ENCODE results near the gene CEP162.
"Not testable (repeated sequence)": the region's sequence is repeated elsewhere in the genome, so short reads cannot be mapped to it uniquely, and the experiment has no call there.

Gene CEP162

GRCh38 chr6:84224251-84224650 lies 3.2 kb downstream of the CEP162 start:
- no peak overlapping the region for H3K27ac ChIP-seq (ENCODE audit: low read length)
- H3K4me1 ChIP-seq (ENCODE audit: insufficient read depth, low read length), result peaks cover 4% of the 10 kb centered on the region; the same call in 1 of the 2 replicates
- H3K9me3 ChIP-seq (ENCODE audit: insufficient read depth, low read depth, low read length), result no peaks in the 10 kb centered on the region
- H3K4me3 ChIP-seq (ENCODE audit: low read length), result no peak overlapping the region
- H3K36me3 ChIP-seq (ENCODE audit: insufficient read depth, low read depth, low read length), result 0 out of 2 replicates have a peak, but pooled peaks cover 6% of the 10 kb centered on the region
- no peak overlapping the region for H3K9ac ChIP-seq (ENCODE audit: low read depth, low read length)
- H3K27me3 ChIP-seq (ENCODE audit: insufficient read depth, low read length), result peaks cover 9% of the 10 kb centered on the region

DNA sequence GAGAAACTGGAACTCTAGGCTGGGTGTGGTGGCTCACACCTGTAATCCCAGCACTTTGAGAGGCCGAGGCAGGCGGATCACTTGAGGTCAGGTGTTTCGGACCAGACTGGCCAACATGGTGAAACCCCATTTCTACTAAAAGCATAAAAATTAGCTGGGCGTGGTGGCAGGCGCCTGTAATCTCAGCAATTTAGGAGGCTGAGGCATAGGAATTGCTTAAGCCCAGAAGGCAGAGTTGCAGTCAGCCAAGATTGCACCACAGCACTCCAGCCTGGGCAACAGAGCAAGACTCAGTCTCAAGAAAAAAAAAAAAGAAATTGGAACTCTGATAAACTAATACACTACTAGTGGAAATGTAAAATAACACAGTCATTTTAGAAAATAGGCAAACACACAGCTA lies 3.8 kb downstream of the CEP162 start:
- H3K27ac ChIP-seq (ENCODE audit: low read length); H3K9me3 ChIP-seq (ENCODE audit: insufficient read depth, low read depth, low read length); H3K9ac ChIP-seq (ENCODE audit: low read depth, low read length); H3K36me3 ChIP-seq (ENCODE audit: insufficient read depth, low read depth, low read length); H3K4me3 ChIP-seq (ENCODE audit: low read length); H3K4me1 ChIP-seq (ENCODE audit: insufficient read depth, low read length); H3K27me3 ChIP-seq (ENCODE audit: insufficient read depth, low read length): not testable (repeated sequence)

GRCh38 chr6:84222426-84222825 lies 5.0 kb downstream of the CEP162 start:
- H3K36me3 ChIP-seq (ENCODE audit: insufficient read depth, low read depth, low read length), result 0 out of 2 replicates have a peak, but pooled peaks cover 6% of the 10 kb centered on the region
- H3K9me3 ChIP-seq (ENCODE audit: insufficient read depth, low read depth, low read length), result no peaks in the 10 kb centered on the region
- no peak overlapping the region for H3K9ac ChIP-seq (ENCODE audit: low read depth, low read length)
- no peak overlapping the region for H3K4me3 ChIP-seq (ENCODE audit: low read length)
- H3K27ac ChIP-seq (ENCODE audit: low read length), result no peak overlapping the region
- H3K4me1 ChIP-seq (ENCODE audit: insufficient read depth, low read length), result peaks cover 13% of the 10 kb centered on the region; the same call in 1 of the 2 replicates
- H3K27me3 ChIP-seq (ENCODE audit: insufficient read depth, low read length), result no peaks in the 10 kb centered on the region

GRCh38 chr6:84220809-84221409 lies 6.5 kb downstream of the CEP162 start:
- H3K9ac ChIP-seq (ENCODE audit: low read depth, low read length), result no peak overlapping the region
- 0 out of 2 replicates have a peak, but pooled peaks cover 6% of the 10 kb centered on the region for H3K36me3 ChIP-seq (ENCODE audit: insufficient read depth, low read depth, low read length)
- no peak overlapping the region for H3K4me3 ChIP-seq (ENCODE audit: low read length)
- H3K4me1 ChIP-seq (ENCODE audit: insufficient read depth, low read length), result peaks cover 13% of the 10 kb centered on the region; the same call in 1 of the 2 replicates
- H3K27ac ChIP-seq (ENCODE audit: low read length), result no peak overlapping the region
- no peaks in the 10 kb centered on the region for H3K27me3 ChIP-seq (ENCODE audit: insufficient read depth, low read length)
- no peaks in the 10 kb centered on the region for H3K9me3 ChIP-seq (ENCODE audit: insufficient read depth, low read depth, low read length)

DNA sequence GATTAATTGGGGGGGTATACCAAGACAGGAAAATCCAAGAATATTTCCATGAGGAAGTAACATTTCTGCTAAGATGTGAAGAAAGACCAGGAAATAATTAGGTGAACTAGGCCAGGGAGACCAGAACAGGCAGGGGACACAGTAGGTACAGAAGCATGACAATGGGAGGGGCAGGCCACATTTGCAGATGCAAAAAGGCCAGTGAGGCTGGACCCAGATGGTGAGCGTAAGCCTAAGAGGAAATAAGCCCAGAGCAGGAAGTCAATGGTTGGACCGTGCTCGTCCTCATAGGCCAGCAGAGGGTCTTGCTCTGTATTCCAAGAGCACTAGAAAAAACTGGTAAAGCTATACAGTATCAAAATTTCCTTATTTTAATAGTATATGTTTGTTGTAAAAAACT lies 9.4 kb downstream of the CEP162 start:
- H3K9me3 ChIP-seq (ENCODE audit: insufficient read depth, low read depth, low read length), result no peaks in the 10 kb centered on the region
- peaks cover 8% of the 10 kb centered on the region for H3K36me3 ChIP-seq (ENCODE audit: insufficient read depth, low read depth, low read length)
- no peak overlapping the region for H3K4me3 ChIP-seq (ENCODE audit: low read length)
- H3K27ac ChIP-seq (ENCODE audit: low read length), result no peak overlapping the region
- peaks cover 15% of the 10 kb centered on the region; the same call in 1 of the 2 replicates for H3K4me1 ChIP-seq (ENCODE audit: insufficient read depth, low read length)
- no peak overlapping the region for H3K9ac ChIP-seq (ENCODE audit: low read depth, low read length)
- H3K27me3 ChIP-seq (ENCODE audit: insufficient read depth, low read length), result no peaks in the 10 kb centered on the region

- Histone ChIP-seq H3K36me3 (ENCODE audit: insufficient read depth, low read depth, low read length) (peaks cover 16% of the 10 kb centered on the region), H3K9ac (ENCODE audit: low read depth, low read length) (no peak overlapping the region), H3K4me1 (ENCODE audit: insufficient read depth, low read length) (peaks cover 14% of the 10 kb centered on the region; the same call in 1 of the 2 replicates), H3K9me3 (ENCODE audit: insufficient read depth, low read depth, low read length) (no peaks in the 10 kb centered on the region), H3K4me3 (ENCODE audit: low read length) (no peak overlapping the region), H3K27me3 (ENCODE audit: insufficient read depth, low read length) (no peaks in the 10 kb centered on the region), H3K27ac (ENCODE audit: low read length) (no peak overlapping the region)
These were observed 14.2 kb downstream of the CEP162 start for GRCh38 chr6:84213217-84213616.

DNA sequence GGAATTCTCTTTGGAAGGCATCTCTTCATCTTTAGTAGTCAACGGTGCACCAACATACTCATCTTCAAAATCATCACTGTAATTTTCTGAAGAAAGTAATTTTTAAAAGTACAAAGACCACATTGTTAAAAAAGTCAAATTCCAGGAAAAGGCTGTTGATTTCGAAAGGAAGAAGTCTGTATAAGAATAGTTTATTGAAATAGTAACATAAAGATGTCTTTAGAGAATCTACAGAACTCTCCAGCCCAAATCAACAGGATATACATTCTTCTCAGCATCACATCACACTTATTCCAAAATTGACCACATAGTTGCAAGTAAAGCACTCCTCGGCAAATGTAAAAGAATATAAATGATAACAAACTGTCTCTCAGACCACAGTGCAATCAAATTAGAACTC lies 23.4 kb downstream of the CEP162 start:
- no peaks in the 10 kb centered on the region for H3K27me3 ChIP-seq (ENCODE audit: insufficient read depth, low read length)
- H3K9ac ChIP-seq (ENCODE audit: low read depth, low read length), result no peak overlapping the region
- no peaks in the 10 kb centered on the region; the same call in 1 of the 2 replicates for H3K36me3 ChIP-seq (ENCODE audit: insufficient read depth, low read depth, low read length)
- H3K4me1 ChIP-seq (ENCODE audit: insufficient read depth, low read length), result no peaks in the 10 kb centered on the region
- no peak overlapping the region for H3K27ac ChIP-seq (ENCODE audit: low read length)
- no peak overlapping the region for H3K4me3 ChIP-seq (ENCODE audit: low read length)
- H3K9me3 ChIP-seq (ENCODE audit: insufficient read depth, low read depth, low read length), result no peaks in the 10 kb centered on the region

GRCh38 chr6:84199987-84200386 lies 27.5 kb downstream of the CEP162 start:
- H3K9ac ChIP-seq (ENCODE audit: low read depth, low read length); H3K4me1 ChIP-seq (ENCODE audit: insufficient read depth, low read length); H3K27ac ChIP-seq (ENCODE audit: low read length); H3K4me3 ChIP-seq (ENCODE audit: low read length); H3K9me3 ChIP-seq (ENCODE audit: insufficient read depth, low read depth, low read length); H3K27me3 ChIP-seq (ENCODE audit: insufficient read depth, low read length): not testable (repeated sequence)
- peaks cover 11% of the 10 kb centered on the region for H3K36me3 ChIP-seq (ENCODE audit: insufficient read depth, low read depth, low read length)

DNA sequence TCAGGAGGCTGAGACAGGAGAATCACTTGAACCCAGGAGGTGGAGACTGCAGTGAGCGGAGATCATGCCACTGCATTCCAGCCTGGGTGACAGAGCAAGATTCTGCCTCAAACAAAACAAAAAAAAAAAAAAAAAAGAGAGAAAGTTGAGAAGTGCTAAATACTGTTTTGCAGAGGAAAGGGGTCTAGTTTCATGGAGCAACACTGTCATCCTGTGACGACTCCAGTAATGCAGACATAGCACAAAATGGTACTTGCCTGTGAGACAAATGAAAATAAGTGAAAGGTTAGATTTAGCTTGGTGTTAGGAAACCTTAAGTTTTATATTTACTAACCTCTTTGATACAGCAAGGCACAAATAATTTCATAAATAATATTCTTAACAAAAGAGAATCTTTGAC lies 29.7 kb downstream of the CEP162 start:
- no peaks in the 10 kb centered on the region for H3K27me3 ChIP-seq (ENCODE audit: insufficient read depth, low read length)
- H3K4me1 ChIP-seq (ENCODE audit: insufficient read depth, low read length), result no peaks in the 10 kb centered on the region
- H3K9ac ChIP-seq (ENCODE audit: low read depth, low read length), result no peak overlapping the region
- no peak overlapping the region for H3K27ac ChIP-seq (ENCODE audit: low read length)
- no peaks in the 10 kb centered on the region for H3K9me3 ChIP-seq (ENCODE audit: insufficient read depth, low read depth, low read length)
- H3K4me3 ChIP-seq (ENCODE audit: low read length), result no peak overlapping the region
- H3K36me3 ChIP-seq (ENCODE audit: insufficient read depth, low read depth, low read length), result peaks cover 27% of the 10 kb centered on the region

DNA sequence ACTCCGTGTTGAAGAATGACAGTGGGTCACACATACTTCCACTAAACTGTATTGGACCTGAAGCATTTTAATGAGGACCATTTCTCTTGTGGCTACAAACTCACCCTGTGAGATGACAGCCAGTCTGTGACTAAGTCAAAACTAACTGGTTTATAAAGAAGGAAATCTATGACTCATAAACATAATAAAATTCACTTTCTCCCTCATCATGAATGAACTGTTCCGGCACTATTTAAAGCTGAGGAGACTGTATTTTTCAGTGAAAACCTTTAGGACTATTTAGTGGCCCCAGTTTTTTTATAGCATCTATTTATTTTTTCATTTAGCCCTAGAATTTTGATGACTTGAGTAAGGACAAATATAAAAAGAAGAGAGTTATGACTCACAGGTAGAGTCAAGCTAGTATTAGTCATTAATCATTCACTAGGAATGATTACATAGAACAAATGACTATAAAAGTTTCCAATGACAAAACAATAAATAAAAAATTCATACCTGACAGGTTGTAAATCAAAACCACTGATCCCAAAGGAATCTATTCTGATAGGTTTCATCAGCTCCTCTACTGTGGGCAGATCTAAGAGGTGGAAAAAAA lies 34.2 kb downstream of the CEP162 start:
- H3K4me3 ChIP-seq (ENCODE audit: low read length), result no peak overlapping the region
- no peak overlapping the region for H3K9ac ChIP-seq (ENCODE audit: low read depth, low read length)
- H3K4me1 ChIP-seq (ENCODE audit: insufficient read depth, low read length), result no peaks in the 10 kb centered on the region
- H3K27me3 ChIP-seq (ENCODE audit: insufficient read depth, low read length), result no peaks in the 10 kb centered on the region
- H3K27ac ChIP-seq (ENCODE audit: low read length), result no peak overlapping the region
- no peaks in the 10 kb centered on the region for H3K9me3 ChIP-seq (ENCODE audit: insufficient read depth, low read depth, low read length)
- peaks cover 47% of the 10 kb centered on the region for H3K36me3 ChIP-seq (ENCODE audit: insufficient read depth, low read depth, low read length)

GRCh38 chr6:84191802-84192201 lies 35.6 kb downstream of the CEP162 start:
- H3K9ac ChIP-seq (ENCODE audit: low read depth, low read length), result no peak overlapping the region
- no peaks in the 10 kb centered on the region for H3K9me3 ChIP-seq (ENCODE audit: insufficient read depth, low read depth, low read length)
- H3K27me3 ChIP-seq (ENCODE audit: insufficient read depth, low read length), result no peaks in the 10 kb centered on the region
- no peak overlapping the region for H3K4me3 ChIP-seq (ENCODE audit: low read length)
- no peak overlapping the region for H3K27ac ChIP-seq (ENCODE audit: low read length)
- H3K4me1 ChIP-seq (ENCODE audit: insufficient read depth, low read length), result no peaks in the 10 kb centered on the region
- peaks cover 43% of the 10 kb centered on the region for H3K36me3 ChIP-seq (ENCODE audit: insufficient read depth, low read depth, low read length)

- H3K9ac ChIP-seq (ENCODE audit: low read depth, low read length); H3K27me3 ChIP-seq (ENCODE audit: insufficient read depth, low read length); H3K4me3 ChIP-seq (ENCODE audit: low read length); H3K4me1 ChIP-seq (ENCODE audit: insufficient read depth, low read length); H3K27ac ChIP-seq (ENCODE audit: low read length); H3K9me3 ChIP-seq (ENCODE audit: insufficient read depth, low read depth, low read length): not testable (repeated sequence)
- H3K36me3 ChIP-seq (ENCODE audit: insufficient read depth, low read depth, low read length), result peaks cover 47% of the 10 kb centered on the region
These were observed 38.1 kb downstream of the CEP162 start for GRCh38 chr6:84189356-84189755.
